Measurements from ENCODE around the gene AIM2.
A peak's percentile ranks its signal among the peaks of the same experiment; 100 is the strongest.

AIM2 gene

GRCh38 chr1:159012495-159012894 is 64.1 kb downstream of the AIM2 start:
- H2AFZ ChIP-seq (ENCODE audit: low read depth, low read length, severe bottlenecking), result no peak overlapping the region
- H3F3A ChIP-seq (ENCODE audit: insufficient read depth), result peaks cover 46% of the 10 kb centered on the region
- H3K27ac ChIP-seq (ENCODE audit: low read depth, low read length), result peak overlapping the region; percentile 85
- H3K4me3 ChIP-seq (ENCODE audit: insufficient read depth, low read length, poor library complexity, severe bottlenecking), result peak overlapping the region; percentile 79
- H3K9me3 ChIP-seq (ENCODE audit: insufficient read depth, low read length), result no peaks in the 10 kb centered on the region
- H3K4me2 ChIP-seq (ENCODE audit: low read depth, low read length, poor library complexity, severe bottlenecking), result peak overlapping the region; percentile 97
- peaks cover 77% of the 10 kb centered on the region for H3K79me2 ChIP-seq (ENCODE audit: insufficient read depth, low read length)
- H3K9ac ChIP-seq (ENCODE audit: low read length), result peak overlapping the region; percentile 89
- H3K9me2 ChIP-seq (replicated peaks; ENCODE audit: insufficient read depth, low read length), result no peaks in the 10 kb centered on the region
- H4K20me1 ChIP-seq (ENCODE audit: low read depth, low read length), result no peaks in the 10 kb centered on the region
- no peaks in the 10 kb centered on the region for H3K27me3 ChIP-seq (ENCODE audit: low read length)
- peaks cover 46% of the 10 kb centered on the region for H3K36me3 ChIP-seq (ENCODE audit: low read length)
- TF ChIP-seq CTCF (IDR thresholded peaks at IDR 0.05; ENCODE audit: insufficient read depth, low read length, poor library complexity, severe bottlenecking) (no peak), EZH2phosphoT487 (conservative IDR thresholded peaks at IDR 0.05; ENCODE audit: low read length) (no peak)
